Loucy (cell line): ENCODE measurements around the gene GHITM.

Experiments
- CTCF ChIP-seq: fragments of 200-600 bp; sonication (generic); conservative IDR thresholded peaks from 2 replicates; pipeline ENCODE4 v1.5.1; 2014; ENCODE audit warnings: mild to moderate bottlenecking, antibody characterized with exemption, low read length
- EZH2phosphoT487 ChIP-seq: fragments of 200-600 bp; IDR thresholded peaks from 2 replicates; pipeline ENCODE4 v1.6.1; 2018; ENCODE audit warnings: antibody characterized with exemption, mild to moderate bottlenecking, moderate library complexity, borderline replicate concordance

- TF ChIP-seq CTCF (no peak), EZH2phosphoT487 (no peak)
These were observed 61.4 kb downstream of the GHITM start for GRCh38 chr10:84200537-84201243.
